Neural progenitor cell (in vitro differentiated cells): ENCODE data around the gene ZBTB25.

Source experiments
- EZH2 ChIP-seq: fragments of 200-600 bp; sonication (generic); IDR thresholded peaks from 2 replicates; pipeline ENCODE4 v1.6.1; 2017; ENCODE audit warnings: antibody characterized with exemption, mild to moderate bottlenecking, moderate library complexity
- EZH2phosphoT487 ChIP-seq: fragments of 200-600 bp; sonication (generic); IDR thresholded peaks from 2 replicates; pipeline ENCODE4 v1.6.1; 2017; ENCODE audit warnings: antibody characterized with exemption
- TF ChIP-seq, protein P1 (sequence below): fragments of 200-600 bp; sonication (generic); IDR thresholded peaks from 2 replicates; pipeline ENCODE4 v1.5.1; 2017; ENCODE audit warnings: antibody characterized with exemption, mild to moderate bottlenecking

DNA sequence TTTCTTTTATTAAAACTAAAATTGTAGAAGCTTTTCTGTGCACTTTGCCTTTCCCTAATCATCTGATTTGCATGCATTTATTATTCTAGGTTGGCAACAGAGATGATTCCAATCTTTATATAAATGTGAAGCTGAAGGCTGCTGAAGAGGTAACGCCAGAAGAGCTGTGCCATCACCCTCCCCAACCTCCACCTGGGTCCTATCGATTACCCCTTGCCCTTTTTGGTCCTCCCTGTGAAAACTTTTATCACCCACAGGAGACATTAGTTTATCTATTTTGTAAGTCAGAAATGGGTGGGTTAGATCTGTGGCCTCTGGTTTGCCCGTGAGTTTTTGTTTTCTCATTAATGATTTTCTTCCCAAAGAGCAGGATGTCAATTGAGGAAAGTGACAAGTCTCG, 92.6 kb downstream of the ZBTB25 start:
- no peak for TF ChIP-seq EZH2phosphoT487
- TF ChIP-seq, protein P1, sequence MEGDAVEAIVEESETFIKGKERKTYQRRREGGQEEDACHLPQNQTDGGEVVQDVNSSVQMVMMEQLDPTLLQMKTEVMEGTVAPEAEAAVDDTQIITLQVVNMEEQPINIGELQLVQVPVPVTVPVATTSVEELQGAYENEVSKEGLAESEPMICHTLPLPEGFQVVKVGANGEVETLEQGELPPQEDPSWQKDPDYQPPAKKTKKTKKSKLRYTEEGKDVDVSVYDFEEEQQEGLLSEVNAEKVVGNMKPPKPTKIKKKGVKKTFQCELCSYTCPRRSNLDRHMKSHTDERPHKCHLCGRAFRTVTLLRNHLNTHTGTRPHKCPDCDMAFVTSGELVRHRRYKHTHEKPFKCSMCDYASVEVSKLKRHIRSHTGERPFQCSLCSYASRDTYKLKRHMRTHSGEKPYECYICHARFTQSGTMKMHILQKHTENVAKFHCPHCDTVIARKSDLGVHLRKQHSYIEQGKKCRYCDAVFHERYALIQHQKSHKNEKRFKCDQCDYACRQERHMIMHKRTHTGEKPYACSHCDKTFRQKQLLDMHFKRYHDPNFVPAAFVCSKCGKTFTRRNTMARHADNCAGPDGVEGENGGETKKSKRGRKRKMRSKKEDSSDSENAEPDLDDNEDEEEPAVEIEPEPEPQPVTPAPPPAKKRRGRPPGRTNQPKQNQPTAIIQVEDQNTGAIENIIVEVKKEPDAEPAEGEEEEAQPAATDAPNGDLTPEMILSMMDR, result no peak
- no peak for TF ChIP-seq EZH2
